Immature natural killer cell (primary cell): Measurements from ENCODE around the gene SYNE2. TPM values are rescaled to one million over a fixed set of nuclear protein-coding genes. Genes with fewer than 3 reads are reported as not detected.
A peak's percentile ranks its signal among the peaks of the same experiment; 100 is the strongest.
"Not testable (repeated sequence)": the region's sequence is repeated elsewhere in the genome, so short reads cannot be mapped to it uniquely, and the experiment has no call there.

ENCODE experiments used
- DNase-seq, 3 donors: peaks; one replicate each; pipeline ENCODE4 v3.0.0; 2022; ENCODE audit warnings: mixed read lengths in 1 of 3
- H3K27ac Mint-ChIP-seq, 6 donors: one replicate each; pipeline ENCODE4 v1.8.0; 2020; ENCODE audit warnings: mixed read lengths in 6 of 6, mild to moderate bottlenecking in 5 of 6, inconsistent platforms in 4 of 6, moderate library complexity in 3 of 6
- H3K27me3 Mint-ChIP-seq, 3 donors: one replicate each; pipeline ENCODE4 v1.8.0; 2020 to 2021; ENCODE audit warnings: low read depth in 3 of 3, mild to moderate bottlenecking in 3 of 3, mixed read lengths in 3 of 3, moderate library complexity in 3 of 3, inconsistent platforms in 1 of 3
- H3K36me3 Mint-ChIP-seq, 3 donors: one replicate each; pipeline ENCODE4 v1.8.0; 2020; ENCODE audit warnings: mixed read lengths in 3 of 3, inconsistent platforms in 2 of 3, mild to moderate bottlenecking in 2 of 3
- H3K4me1 Mint-ChIP-seq, 2 donors: one replicate each; pipeline ENCODE4 v1.8.0; 2020; ENCODE audit warnings: inconsistent platforms in 2 of 2, mild to moderate bottlenecking in 2 of 2, mixed read lengths in 2 of 2, moderate library complexity in 1 of 2
- H3K4me3 Mint-ChIP-seq, 5 donors: one replicate each; pipeline ENCODE4 v1.8.0; 2020; ENCODE audit warnings: mild to moderate bottlenecking in 5 of 5, mixed read lengths in 5 of 5, inconsistent platforms in 3 of 5, moderate library complexity in 3 of 5
- H3K9me3 Mint-ChIP-seq, 6 donors: one replicate each; pipeline ENCODE4 v1.8.0; 2020; ENCODE audit warnings: mild to moderate bottlenecking in 6 of 6, mixed read lengths in 6 of 6, inconsistent platforms in 4 of 6, moderate library complexity in 3 of 6
- polyA plus RNA-seq, 3 donors: library from polyadenylated mRNA; unstranded; fragments of 300-500 nt; fragmentation: Illumina TruSeq; gene quantifications; one replicate each; pipeline ENCODE4 v1.2.3, GENCODE V29; 2021

Gene SYNE2
- polyA plus RNA-seq, 3 donors from 2014 or later = 14.0 to 116 (median 20.0) TPM

GRCh38 chr14:63860146-63860545, 7.3 kb downstream of the SYNE2 start:
- Mint-ChIP-seq H3K4me3 (peak overlapping the region; percentile 23 to 69 (median 58)), H3K27ac (peak overlapping the region; percentile 90 to 95 (median 92)), H3K36me3 (peaks cover 0 to 3% (median 0%) of the 10 kb centered on the region in 3 donors), H3K4me1 (peaks cover 79 to 92% of the 10 kb centered on the region in 2 donors), H3K9me3 (no peaks in the 10 kb centered on the region), H3K27me3 (peaks cover 4 to 8% (median 7%) of the 10 kb centered on the region in 3 donors)
- DNase-seq = no peak

- H3K27me3 Mint-ChIP-seq = peaks cover 4 to 8% (median 7%) of the 10 kb centered on the region in 3 donors
- H3K27ac Mint-ChIP-seq = peak overlapping the region in 5 of 6 donors; percentile 23 to 94 (median 85)
Observed at GRCh38 chr14:63862163-63862562, 9.4 kb downstream of the SYNE2 start.

GRCh38 chr14:63863004-63863403, 10.2 kb downstream of the SYNE2 start:
- peaks cover 66 to 85% of the 10 kb centered on the region in 2 donors for H3K4me1 Mint-ChIP-seq
- H3K4me3 Mint-ChIP-seq = peak overlapping the region in 4 of 5 donors; percentile 8 to 73 (median 30)
- H3K27ac Mint-ChIP-seq = peak overlapping the region; percentile 75 to 95 (median 90)
- no peak for DNase-seq
- peaks cover 0 to 2% (median 1%) of the 10 kb centered on the region in 3 donors for H3K27me3 Mint-ChIP-seq
- no peaks in the 10 kb centered on the region for H3K9me3 Mint-ChIP-seq
- H3K36me3 Mint-ChIP-seq = no peaks in the 10 kb centered on the region

More at GRCh38 chr14:63862163-63862562, 9.4 kb downstream of the SYNE2 start:
- Mint-ChIP-seq H3K36me3 (peaks cover 0 to 3% (median 0%) of the 10 kb centered on the region in 3 donors), H3K9me3 (no peaks in the 10 kb centered on the region), H3K4me3 (no peak overlapping the region), H3K4me1 (peaks cover 68 to 87% of the 10 kb centered on the region in 2 donors)
- no peak for DNase-seq

GRCh38 chr14:63864775-63865174, 12.0 kb downstream of the SYNE2 start:
- not testable (repeated sequence) for H3K27me3 Mint-ChIP-seq, H3K36me3 Mint-ChIP-seq, H3K9me3 Mint-ChIP-seq
- peak in 1 of 3 donors; percentile 31 for DNase-seq
- peaks cover 67 to 86% of the 10 kb centered on the region in 2 donors for H3K4me1 Mint-ChIP-seq
- H3K27ac Mint-ChIP-seq = peak overlapping the region; percentile 94 to 99 (median 96)
- peak overlapping the region; percentile 70 to 84 (median 75) for H3K4me3 Mint-ChIP-seq

- H3K27ac Mint-ChIP-seq = peak overlapping the region; percentile 81 to 95 (median 88)
- DNase-seq = peak; percentile 35 to 45 (median 40)
- peaks cover 66 to 81% of the 10 kb centered on the region in 2 donors for H3K4me1 Mint-ChIP-seq
- peaks cover 0 to 5% (median 2%) of the 10 kb centered on the region in 3 donors for H3K27me3 Mint-ChIP-seq
- H3K36me3 Mint-ChIP-seq = peaks cover 0 to 3% (median 0%) of the 10 kb centered on the region in 3 donors
- H3K4me3 Mint-ChIP-seq = peak overlapping the region; percentile 49 to 77 (median 64)
- no peaks in the 10 kb centered on the region for H3K9me3 Mint-ChIP-seq
Observed at GRCh38 chr14:63867933-63868921, 15.4 kb downstream of the SYNE2 start.

GRCh38 chr14:63869940-63870752, 17.3 kb downstream of the SYNE2 start:
- H3K9me3 Mint-ChIP-seq, H3K36me3 Mint-ChIP-seq, DNase-seq, H3K27me3 Mint-ChIP-seq: not testable (repeated sequence)
- H3K27ac Mint-ChIP-seq = peak overlapping the region; percentile 81 to 95 (median 90)
- peak overlapping the region; percentile 40 to 74 (median 57) for H3K4me3 Mint-ChIP-seq
- peaks cover 72 to 81% of the 10 kb centered on the region in 2 donors for H3K4me1 Mint-ChIP-seq

GRCh38 chr14:63870753-63871037, 17.9 kb downstream of the SYNE2 start:
- H3K27me3 Mint-ChIP-seq, H3K36me3 Mint-ChIP-seq, H3K9me3 Mint-ChIP-seq, DNase-seq: not testable (repeated sequence)
- Mint-ChIP-seq H3K4me3 (peak overlapping the region in 2 of 5 donors; percentile 52 to 60), H3K4me1 (peaks cover 73 to 81% of the 10 kb centered on the region in 2 donors), H3K27ac (peak overlapping the region in 5 of 6 donors; percentile 76 to 85 (median 82))

GRCh38 chr14:63874223-63874622, 21.4 kb downstream of the SYNE2 start:
- H3K27ac Mint-ChIP-seq = peak overlapping the region; percentile 3 to 68 (median 52)
- H3K27me3 Mint-ChIP-seq = peaks cover 0 to 3% (median 2%) of the 10 kb centered on the region in 3 donors
- peak overlapping the region; percentile 3 to 57 (median 14) for H3K4me3 Mint-ChIP-seq
- DNase-seq = no peak
- no peaks in the 10 kb centered on the region for H3K9me3 Mint-ChIP-seq
- H3K4me1 Mint-ChIP-seq = peaks cover 68 to 83% of the 10 kb centered on the region in 2 donors
- peaks cover 1 to 12% (median 5%) of the 10 kb centered on the region in 3 donors for H3K36me3 Mint-ChIP-seq

GRCh38 chr14:63875311-63875710, 22.5 kb downstream of the SYNE2 start:
- H3K4me1 Mint-ChIP-seq = peaks cover 63 to 78% of the 10 kb centered on the region in 2 donors

GRCh38 chr14:63877550-63877939, 24.7 kb downstream of the SYNE2 start:
- peaks cover 0 to 3% (median 0%) of the 10 kb centered on the region in 3 donors for H3K27me3 Mint-ChIP-seq
- H3K36me3 Mint-ChIP-seq = peaks cover 5 to 14% (median 9%) of the 10 kb centered on the region in 3 donors
- H3K4me3 Mint-ChIP-seq = no peak overlapping the region
- H3K9me3 Mint-ChIP-seq = no peaks in the 10 kb centered on the region
- H3K4me1 Mint-ChIP-seq = peaks cover 64 to 80% of the 10 kb centered on the region in 2 donors
- H3K27ac Mint-ChIP-seq = peak overlapping the region; percentile 6 to 58 (median 32)
- DNase-seq = no peak

More at GRCh38 chr14:63875311-63875710, 22.5 kb downstream of the SYNE2 start:
- peak overlapping the region in 3 of 5 donors; percentile 36 to 60 (median 43) for H3K4me3 Mint-ChIP-seq
- H3K27me3 Mint-ChIP-seq = no peaks in the 10 kb centered on the region
- H3K36me3 Mint-ChIP-seq = peaks cover 5 to 12% (median 9%) of the 10 kb centered on the region in 3 donors
- no peaks in the 10 kb centered on the region for H3K9me3 Mint-ChIP-seq
- peak overlapping the region; percentile 3 to 76 (median 65) for H3K27ac Mint-ChIP-seq
- DNase-seq = no peak

- peaks cover 0 to 3% (median 0%) of the 10 kb centered on the region in 3 donors for H3K27me3 Mint-ChIP-seq
- H3K9me3 Mint-ChIP-seq = no peaks in the 10 kb centered on the region
- peaks cover 62 to 78% of the 10 kb centered on the region in 2 donors for H3K4me1 Mint-ChIP-seq
- H3K4me3 Mint-ChIP-seq = no peak overlapping the region
- H3K27ac Mint-ChIP-seq = peak overlapping the region in 5 of 6 donors; percentile 50 to 81 (median 73)
- DNase-seq = no peak
- peaks cover 5 to 14% (median 9%) of the 10 kb centered on the region in 3 donors for H3K36me3 Mint-ChIP-seq
Observed at GRCh38 chr14:63878052-63878451, 25.2 kb downstream of the SYNE2 start.

GRCh38 chr14:63878792-63879191, 26.0 kb downstream of the SYNE2 start:
- Mint-ChIP-seq H3K4me1 (peaks cover 60 to 80% of the 10 kb centered on the region in 2 donors), H3K27ac (peak overlapping the region in 4 of 6 donors; percentile 23 to 74 (median 57)), H3K36me3 (peaks cover 5 to 14% (median 9%) of the 10 kb centered on the region in 3 donors), H3K9me3 (no peaks in the 10 kb centered on the region), H3K27me3 (peaks cover 0 to 3% (median 0%) of the 10 kb centered on the region in 3 donors), H3K4me3 (no peak overlapping the region)
- no peak for DNase-seq

GRCh38 chr14:63881926-63882325, 29.1 kb downstream of the SYNE2 start:
- Mint-ChIP-seq H3K27me3 (peaks cover 0 to 5% (median 0%) of the 10 kb centered on the region in 3 donors), H3K36me3 (peaks cover 5 to 8% (median 5%) of the 10 kb centered on the region in 3 donors), H3K27ac (peak overlapping the region; percentile 22 to 77 (median 46)), H3K4me3 (peak overlapping the region in 2 of 5 donors; percentile 36 to 47), H3K4me1 (peaks cover 52 to 82% of the 10 kb centered on the region in 2 donors), H3K9me3 (no peaks in the 10 kb centered on the region)
- no peak for DNase-seq
